Aorta (tissue), 5 donors: ENCODE measurements around the gene PRPF4. TPM values are rescaled to one million over a fixed set of nuclear protein-coding genes. Genes with fewer than 3 reads are reported as not detected.
"Not testable (repeated sequence)": the region's sequence is repeated elsewhere in the genome, so short reads cannot be mapped to it uniquely, and the experiment has no call there.

Source experiments
- ATAC-seq: fragments of 200-7000 bp; cut with Tn5 transposase; one replicate; pipeline ENCODE4 v1.9.1; 2022; ENCODE audit warnings: moderate library complexity; ENCODE audit not compliant: low FRiP score
- DNase-seq, 2 donors: peaks; one replicate each; pipeline ENCODE4 v3.0.0-alpha.2; 2020
- H3K27ac ChIP-seq, 2 donors: one replicate each; pipeline ENCODE4 v1.5.1; 2013; ENCODE audit warnings: low read length in 2 of 2, mild to moderate bottlenecking in 2 of 2, moderate library complexity in 2 of 2, control low read depth in 1 of 2, inconsistent platforms in 1 of 2, low read depth in 1 of 2
- H3K27me3 ChIP-seq, 2 donors: one replicate each; pipeline ENCODE4 v1.6.1; 2013; ENCODE audit warnings: control low read depth in 1 of 2, low read length in 1 of 2, mild to moderate bottlenecking in 1 of 2, moderate library complexity in 1 of 2; ENCODE audit not compliant: insufficient read depth in 2 of 2, control insufficient read depth in 1 of 2
- H3K36me3 ChIP-seq, 2 donors: one replicate each; pipeline ENCODE4 v1.6.1; 2013; ENCODE audit warnings: control low read depth in 1 of 2, low read length in 1 of 2, mild to moderate bottlenecking in 1 of 2; ENCODE audit not compliant: insufficient read depth in 2 of 2, control insufficient read depth in 1 of 2
- H3K4me1 ChIP-seq, 2 donors: one replicate each; pipeline ENCODE4 v1.6.1; 2013; ENCODE audit warnings: low read length in 2 of 2, control low read depth in 1 of 2, mild to moderate bottlenecking in 1 of 2, moderate library complexity in 1 of 2; ENCODE audit not compliant: insufficient read depth in 2 of 2, control insufficient read depth in 1 of 2
- H3K4me3 ChIP-seq, 2 donors: one replicate each; pipeline ENCODE4 v1.5.1; 2013; ENCODE audit warnings: low read length in 2 of 2, control low read depth in 1 of 2, mild to moderate bottlenecking in 1 of 2
- H3K9me3 ChIP-seq: one replicate; pipeline ENCODE4 v1.6.1; 2013; ENCODE audit warnings: mild to moderate bottlenecking, low read length; ENCODE audit not compliant: control insufficient read depth
- WGBS, 2 donors: extraction: QIAGEN DNeasy Blood & Tissue Kit; methylation state at CpG; one replicate each; pipeline ENCODE4 v1.1.7; 2013; 5-methylcytosine and 5-hydroxymethylcytosine counted together
- intact Hi-C, 2 donors: fragments of 100-400 bp; cut with DNase I; formaldehyde crosslinking; loops; one replicate each; pipeline versions ENCODE4 v1.14.2 to v1.15.0; 2022
- polyA plus RNA-seq, 2 donors: library from polyadenylated mRNA; stranded (reverse); fragments of 200-250 nt; gene quantifications; one replicate each; pipeline ENCODE4 v1.2.3, GENCODE V29; 2013
- total RNA-seq, 2 donors: library from RNA; stranded (reverse); fragmentation: NEBNext Ultra II Directional; extraction: Animal tissue kit (Norgen Biotek cat#: 25700); gene quantifications; one replicate each; pipeline ENCODE4 v1.2.1, GENCODE V29; 2021
- donor health status: healthy with polysubstance abuse.
- donor health status: Bipolar disorder and iron deficiency.
- donor health status: DM: no; HTN: no; CAD: no.
- donor health status: DM: no; HTN: no; CAD: no.
- donor health status: DM: yes; HTN: yes; CAD: no.

PRPF4 gene
- total and polyA plus RNA-seq, 4 donors = 8.4 to 12.9 (median 12.4) TPM

DNA sequence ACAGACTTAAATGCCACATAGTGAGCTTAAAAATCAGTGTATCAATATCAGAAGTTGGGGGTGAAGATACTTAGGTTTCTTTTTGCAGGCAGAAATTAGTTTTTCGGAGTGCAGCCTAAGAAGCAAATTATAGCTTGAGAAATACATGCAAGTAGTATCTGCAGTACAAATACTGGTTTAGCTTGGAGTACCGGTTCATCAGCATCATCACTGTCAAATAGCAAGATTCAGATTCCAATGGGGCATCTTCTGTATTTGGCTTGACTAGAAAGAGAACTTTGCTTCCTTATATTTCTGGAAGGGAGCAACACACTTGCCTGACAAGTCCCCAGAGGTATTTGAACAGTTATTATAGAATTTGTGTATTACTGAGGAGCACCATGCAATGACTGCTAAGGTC, 34.3 kb upstream of the PRPF4 start:
- Histone ChIP-seq H3K4me1 (no peaks in the 10 kb centered on the region), H3K36me3 (no peaks in the 10 kb centered on the region), H3K27ac (no peak overlapping the region), H3K9me3 (no peaks in the 10 kb centered on the region), H3K4me3 (no peak overlapping the region), H3K27me3 (no peaks in the 10 kb centered on the region)
- 90 to 97% methylated on average over 2 of the region's 2 CpGs for WGBS, 2 donors
- no peak for DNase-seq
- ATAC-seq = no peak
- intact Hi-C loops = no loop called here

DNA sequence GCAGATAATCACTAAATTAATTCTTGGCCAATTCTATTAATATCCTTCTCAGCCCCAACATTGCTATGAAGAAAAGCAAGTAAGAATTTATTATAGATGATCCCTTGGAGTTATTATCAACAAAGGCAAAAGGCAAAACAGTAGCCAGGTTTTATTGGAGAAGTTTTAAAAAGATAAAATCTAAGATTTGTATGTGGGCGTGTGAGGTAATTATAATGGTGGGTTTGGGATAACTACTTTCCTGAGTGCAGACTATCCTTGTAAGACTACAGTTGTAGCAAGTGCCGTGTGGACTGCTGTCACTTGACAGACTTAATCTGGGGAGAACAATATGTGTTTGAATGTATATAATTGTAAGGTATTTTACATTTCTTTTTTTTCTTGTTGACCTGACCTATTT, 30.9 kb upstream of the PRPF4 start:
- intact Hi-C loops = no loop called here
- 94 to 97% methylated on average over 2 of the region's 2 CpGs for WGBS, 2 donors
- Histone ChIP-seq H3K9me3 (no peaks in the 10 kb centered on the region), H3K27ac (no peak overlapping the region), H3K36me3 (no peaks in the 10 kb centered on the region), H3K4me1 (no peaks in the 10 kb centered on the region), H3K27me3 (no peaks in the 10 kb centered on the region), H3K4me3 (no peak overlapping the region)
- DNase-seq = no peak
- no peak for ATAC-seq

DNA sequence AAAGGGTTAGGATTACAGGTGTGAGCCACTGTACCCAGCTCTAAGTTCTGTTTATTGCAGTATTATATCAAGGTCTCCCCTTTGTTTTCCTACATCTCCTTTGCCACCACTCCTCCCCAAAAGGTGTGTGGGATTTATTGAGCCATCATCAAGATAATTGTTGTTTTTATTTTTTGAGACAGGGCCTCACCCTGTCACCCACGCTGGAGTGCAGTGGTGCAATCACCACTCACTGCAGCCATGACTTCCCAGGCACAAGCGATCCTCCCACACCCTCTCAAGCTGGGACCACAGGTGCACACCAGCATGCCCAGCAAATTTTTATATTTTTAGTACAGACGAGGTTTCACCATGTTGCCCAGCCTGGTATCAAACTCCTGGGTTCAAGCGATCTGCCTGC, 29.6 kb upstream of the PRPF4 start:
- intact Hi-C loops = no loop called here
- 90 to 92% methylated on average over 4 of the region's 4 CpGs for WGBS, 2 donors
- DNase-seq (no peak), ATAC-seq (no peak)
- H3K9me3 ChIP-seq = no peaks in the 10 kb centered on the region
- H3K27me3 ChIP-seq = no peaks in the 10 kb centered on the region
- H3K27ac ChIP-seq = no peak overlapping the region
- H3K4me1 ChIP-seq = no peaks in the 10 kb centered on the region
- H3K4me3 ChIP-seq = no peak overlapping the region
- no peaks in the 10 kb centered on the region for H3K36me3 ChIP-seq

DNA sequence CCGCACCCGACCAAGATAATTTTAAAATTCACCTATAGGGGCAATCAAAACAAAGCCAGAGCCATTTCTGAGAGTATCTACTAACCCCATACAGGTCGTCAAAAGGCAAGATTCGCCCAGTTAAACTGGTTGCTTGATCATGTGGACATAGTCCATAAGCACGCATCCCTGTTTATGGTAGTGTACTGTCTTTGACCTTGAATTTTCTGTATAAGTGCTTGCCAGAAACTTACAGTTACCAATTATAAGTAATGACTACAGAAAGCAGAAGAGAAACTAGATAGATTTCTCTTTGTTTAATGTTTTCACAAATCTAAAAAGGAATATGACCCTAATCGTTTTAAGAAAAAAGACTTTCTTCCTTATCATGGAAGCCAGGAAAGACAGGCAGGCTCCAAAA, 28.5 kb upstream of the PRPF4 start:
- Histone ChIP-seq H3K27ac (no peak overlapping the region), H3K36me3 (no peaks in the 10 kb centered on the region), H3K27me3 (no peaks in the 10 kb centered on the region), H3K4me1 (no peaks in the 10 kb centered on the region), H3K4me3 (no peak overlapping the region), H3K9me3 (no peaks in the 10 kb centered on the region)
- no peak for DNase-seq
- ATAC-seq = no peak
- intact Hi-C loops = no loop called here
- WGBS, 2 donors = 88 to 89% methylated on average over 6 of the region's 6 CpGs

DNA sequence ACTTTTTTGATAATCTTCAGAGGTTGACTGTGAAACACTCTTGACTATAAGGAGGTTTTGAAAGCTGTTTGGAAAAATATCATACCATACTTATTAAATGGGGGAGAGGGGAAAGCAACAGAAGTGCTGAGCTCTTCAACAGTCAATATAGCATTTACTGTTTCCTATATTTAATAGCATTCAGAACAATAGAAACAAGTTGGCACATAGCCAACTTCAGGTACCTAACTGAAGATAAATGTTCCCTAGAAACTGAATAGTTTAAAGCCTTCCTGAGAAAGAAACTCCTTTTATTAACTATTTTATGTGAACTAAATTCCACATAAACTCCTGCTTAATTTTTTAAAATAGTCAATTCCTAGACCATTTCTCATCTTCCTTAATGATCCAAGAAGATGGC, 27.8 kb upstream of the PRPF4 start:
- intact Hi-C loops = no loop called here
- DNase-seq = no peak
- ATAC-seq = no peak
- Histone ChIP-seq H3K27me3 (no peaks in the 10 kb centered on the region), H3K27ac (no peak overlapping the region), H3K4me3 (no peak overlapping the region), H3K36me3 (no peaks in the 10 kb centered on the region), H3K9me3 (no peaks in the 10 kb centered on the region), H3K4me1 (no peaks in the 10 kb centered on the region)

DNA sequence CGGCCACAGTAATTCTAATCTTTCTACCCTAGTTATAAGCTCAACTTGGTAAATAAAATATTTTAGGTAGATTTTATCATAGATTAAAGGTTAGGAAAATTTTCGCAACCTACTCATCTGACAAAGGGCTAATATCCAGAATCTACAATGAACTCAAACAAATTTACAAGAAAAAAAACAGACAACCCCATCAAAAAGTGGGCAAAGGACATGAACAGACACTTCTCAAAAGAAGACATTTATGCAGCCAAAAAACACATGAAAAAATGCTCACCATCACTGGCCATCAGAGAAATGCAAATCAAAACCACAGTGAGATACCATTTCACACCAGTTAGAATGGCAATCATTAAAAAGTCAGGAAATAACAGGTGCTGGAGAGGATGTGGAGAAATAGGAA, 25.8 kb upstream of the PRPF4 start:
- H3K27me3 ChIP-seq, H3K36me3 ChIP-seq: not testable (repeated sequence)
- 98 to 100% methylated on average over 2 of the region's 2 CpGs for WGBS, 2 donors

DNA sequence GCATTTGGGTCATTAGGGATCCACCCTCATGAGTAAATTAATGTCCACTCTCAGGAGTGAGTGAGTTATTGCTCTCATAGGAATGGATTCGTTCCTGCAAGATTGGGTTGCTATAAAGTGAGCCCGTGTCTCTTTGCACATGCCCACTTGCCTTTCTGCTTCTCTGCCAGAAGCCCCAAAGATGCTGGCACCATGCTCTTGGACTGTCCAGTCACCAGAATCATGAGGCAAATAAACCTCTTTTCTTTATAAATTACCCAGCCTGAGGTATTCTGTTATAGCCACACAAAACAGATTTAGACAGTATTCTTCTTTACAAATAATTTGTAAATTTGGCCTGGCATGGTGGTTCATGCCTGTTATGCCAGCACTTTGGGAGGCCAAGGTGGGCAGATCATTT, 24.7 kb upstream of the PRPF4 start:
- 78 to 83% methylated on average over 2 of the region's 2 CpGs for WGBS, 2 donors

More for the DNA sequence above, 25.8 kb upstream of the PRPF4 start:
- DNase-seq, ATAC-seq, H3K27ac ChIP-seq, intact Hi-C loops, H3K4me3 ChIP-seq, H3K4me1 ChIP-seq, H3K9me3 ChIP-seq: not testable (repeated sequence)

DNA sequence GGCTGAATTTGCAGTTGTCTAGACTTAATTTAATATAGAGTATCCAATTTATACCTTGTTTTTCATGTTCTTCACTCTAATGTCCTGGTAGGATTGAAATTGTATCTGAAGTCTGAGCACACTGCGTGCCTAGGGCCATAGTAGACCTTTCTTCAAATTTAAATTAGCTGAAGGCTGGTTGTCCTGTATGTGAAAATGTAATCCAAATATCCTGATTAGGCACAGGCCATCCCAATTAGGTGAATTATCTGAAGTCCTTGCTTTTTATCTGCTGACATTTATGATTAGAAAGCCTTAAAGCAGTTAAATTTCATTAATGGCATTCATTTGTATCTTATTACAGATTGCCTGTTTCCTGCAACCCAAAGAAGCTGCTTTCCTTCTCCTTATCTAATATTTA, 20.5 kb upstream of the PRPF4 start:
- ATAC-seq (no peak), DNase-seq (no peak)
- no peak overlapping the region for H3K4me3 ChIP-seq
- intact Hi-C loops = no loop called here
- 95 to 97% methylated on average over 1 of the region's 1 CpG for WGBS, 2 donors
- H3K27ac ChIP-seq = no peak overlapping the region
- H3K4me1 ChIP-seq = no peaks in the 10 kb centered on the region
- H3K27me3 ChIP-seq = no peaks in the 10 kb centered on the region
- H3K9me3 ChIP-seq = no peaks in the 10 kb centered on the region
- H3K36me3 ChIP-seq = peaks cover 5 to 10% of the 10 kb centered on the region in 2 donors

More for the DNA sequence above, 24.7 kb upstream of the PRPF4 start:
- no peak overlapping the region for H3K27ac ChIP-seq
- intact Hi-C loops = no loop called here
- no peaks in the 10 kb centered on the region for H3K4me1 ChIP-seq
- ATAC-seq (no peak), DNase-seq (no peak)
- no peaks in the 10 kb centered on the region for H3K36me3 ChIP-seq
- H3K27me3 ChIP-seq = no peaks in the 10 kb centered on the region
- H3K4me3 ChIP-seq = no peak overlapping the region
- no peaks in the 10 kb centered on the region for H3K9me3 ChIP-seq

DNA sequence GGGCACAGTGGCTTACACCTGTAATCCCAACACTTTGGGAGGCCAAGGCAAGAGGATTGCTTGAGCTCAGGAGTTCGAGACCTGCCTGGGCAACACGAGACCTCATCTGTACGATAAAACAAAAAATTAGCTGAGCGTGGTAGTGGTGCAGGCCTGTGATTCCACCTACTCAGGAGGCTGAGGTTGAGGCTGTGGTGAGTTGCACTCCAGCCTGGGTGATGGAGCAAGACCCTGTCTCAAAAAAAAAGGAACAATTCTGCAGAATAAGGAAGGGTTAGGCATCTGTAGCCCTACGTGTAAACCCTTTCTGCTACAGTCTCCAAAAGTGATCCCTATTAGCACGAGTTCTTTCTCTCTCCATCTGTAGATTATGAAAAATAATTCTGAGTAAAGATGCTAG, 20.0 kb upstream of the PRPF4 start:
- no peaks in the 10 kb centered on the region for H3K9me3 ChIP-seq
- intact Hi-C loops = no loop called here
- no peak overlapping the region for H3K27ac ChIP-seq
- no peaks in the 10 kb centered on the region for H3K27me3 ChIP-seq
- peaks cover 5 to 10% of the 10 kb centered on the region in 2 donors for H3K36me3 ChIP-seq
- no peaks in the 10 kb centered on the region for H3K4me1 ChIP-seq
- ATAC-seq (no peak), DNase-seq (no peak)
- 94 to 95% methylated on average over 6 of the region's 6 CpGs for WGBS, 2 donors
- no peak overlapping the region for H3K4me3 ChIP-seq
